ENCODE measurements around the gene CLEC17A.

CLEC17A gene

GRCh38 chr19:14561847-14562351 lies 21.0 kb upstream of the CLEC17A start:
- TF ChIP-seq ZFX (IDR thresholded peaks at IDR 0.05; ENCODE audit: borderline replicate concordance) (no peak), CTCF (IDR thresholded peaks at IDR 0.05) (no peak)
- H3K27ac ChIP-seq = no peak overlapping the region

- TF ChIP-seq CTCF (IDR thresholded peaks at IDR 0.05) (no peak), ZFX (IDR thresholded peaks at IDR 0.05; ENCODE audit: borderline replicate concordance) (no peak)
- peak overlapping the region; percentile 32; the same call in 1 of the 2 replicates for H3K27ac ChIP-seq
These were observed 20.0 kb upstream of the CLEC17A start for GRCh38 chr19:14562660-14563589.

GRCh38 chr19:14563590-14563926 lies 19.3 kb upstream of the CLEC17A start:
- H3K27ac ChIP-seq = peak overlapping the region; percentile 32; the same call in 1 of the 2 replicates
- TF ChIP-seq CTCF (IDR thresholded peaks at IDR 0.05) (no peak), ZFX (IDR thresholded peaks at IDR 0.05; ENCODE audit: borderline replicate concordance) (no peak)

- TF ChIP-seq CTCF (IDR thresholded peaks at IDR 0.05) (no peak), ZFX (IDR thresholded peaks at IDR 0.05; ENCODE audit: borderline replicate concordance) (no peak)
- H3K27ac ChIP-seq = peak overlapping the region; percentile 32; the same call in 1 of the 2 replicates
These were observed 18.8 kb upstream of the CLEC17A start for GRCh38 chr19:14563989-14564651.

GRCh38 chr19:14564652-14565297 lies 18.1 kb upstream of the CLEC17A start:
- peak overlapping the region; percentile 43; the same call in 1 of the 2 replicates for H3K27ac ChIP-seq

- TF ChIP-seq CTCF (IDR thresholded peaks at IDR 0.05) = no peak
- TF ChIP-seq ZFX (IDR thresholded peaks at IDR 0.05; ENCODE audit: borderline replicate concordance) = no peak
- no peak overlapping the region for H3K27ac ChIP-seq
These were observed 17.6 kb upstream of the CLEC17A start for GRCh38 chr19:14565298-14565679.

Measured in 22Rv1 (cell line).